Stimulated activated CD4-positive, alpha-beta T cell treated with anti-CD3 and anti-CD28 coated beads, Interleukin-4, amount 100 ng/mL, for 4 hours (primary cell): ENCODE measurements around the gene KDM7A.
A peak's percentile ranks its signal among the peaks of the same experiment; 100 is the strongest.

Experiments
- DNase-seq, 2 experiments: peaks; one replicate each; pipeline ENCODE4 v3.0.0-alpha.2; 2020

KDM7A gene

GRCh38 chr7:140081774-140082425 lies 94.9 kb downstream of the KDM7A start:
- no peak for DNase-seq

DNA sequence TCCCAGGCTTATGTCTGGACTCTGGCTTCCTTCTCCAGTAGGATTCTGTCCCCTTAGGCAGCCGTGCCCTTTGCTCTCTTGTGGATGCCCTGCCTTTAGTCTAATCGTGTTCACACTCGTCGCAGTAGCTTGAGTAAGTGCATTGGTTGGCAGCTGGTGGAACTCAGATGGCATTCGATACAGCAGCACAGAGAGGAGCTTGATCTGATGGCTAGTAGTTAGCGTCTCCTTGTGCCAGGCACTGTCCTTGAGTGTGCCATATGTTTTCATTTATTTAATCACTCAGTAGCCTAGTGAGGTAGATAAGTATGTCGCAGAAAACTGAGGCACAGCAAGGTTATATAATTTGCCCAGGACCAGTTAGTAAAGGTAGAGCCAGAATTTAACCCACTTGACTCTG lies 95.9 kb downstream of the KDM7A start:
- no peak for DNase-seq

DNA sequence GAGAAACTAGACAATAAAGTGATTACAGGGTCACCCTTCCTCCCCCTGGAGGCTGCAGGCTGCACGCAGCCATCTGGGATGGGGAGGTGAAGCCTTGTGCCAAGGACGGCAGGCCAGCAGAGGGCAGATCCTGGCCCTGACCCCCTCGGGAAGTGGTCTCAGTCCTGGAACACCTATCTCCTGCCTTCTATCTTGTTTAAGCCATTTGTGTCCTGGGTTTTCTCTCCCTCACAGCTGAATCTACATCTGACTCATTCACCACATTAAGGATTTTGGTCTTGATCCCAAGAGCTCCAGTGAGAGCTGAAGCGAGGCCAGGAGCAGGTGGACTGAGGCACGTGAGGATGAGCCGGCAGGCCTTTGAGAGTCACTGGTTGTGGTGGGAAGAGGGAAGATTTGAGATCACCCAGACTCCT lies 97.7 kb downstream of the KDM7A start:
- DNase-seq = no peak

- no peak for DNase-seq
Observed at GRCh38 chr7:140078392-140078791, 98.4 kb downstream of the KDM7A start.

DNA sequence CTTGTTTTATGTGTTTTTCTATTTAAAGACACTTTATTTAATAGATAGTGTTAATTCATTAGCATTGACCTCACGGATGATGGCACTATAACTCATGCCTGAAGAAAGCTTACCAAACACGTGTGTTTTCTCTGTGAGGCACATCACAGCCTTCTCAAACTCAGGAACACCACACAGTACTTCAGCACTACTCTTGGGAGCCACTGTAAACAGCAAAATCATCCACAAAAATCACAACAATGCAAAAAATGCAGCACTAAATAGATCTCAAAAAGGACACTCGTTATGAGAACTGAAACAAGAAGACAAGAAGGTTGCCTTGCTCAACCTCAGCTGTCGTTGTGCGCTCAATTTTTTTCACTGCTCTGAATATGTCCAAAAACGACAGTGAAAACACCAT lies 102.0 kb downstream of the KDM7A start:
- DNase-seq = no peak

DNA sequence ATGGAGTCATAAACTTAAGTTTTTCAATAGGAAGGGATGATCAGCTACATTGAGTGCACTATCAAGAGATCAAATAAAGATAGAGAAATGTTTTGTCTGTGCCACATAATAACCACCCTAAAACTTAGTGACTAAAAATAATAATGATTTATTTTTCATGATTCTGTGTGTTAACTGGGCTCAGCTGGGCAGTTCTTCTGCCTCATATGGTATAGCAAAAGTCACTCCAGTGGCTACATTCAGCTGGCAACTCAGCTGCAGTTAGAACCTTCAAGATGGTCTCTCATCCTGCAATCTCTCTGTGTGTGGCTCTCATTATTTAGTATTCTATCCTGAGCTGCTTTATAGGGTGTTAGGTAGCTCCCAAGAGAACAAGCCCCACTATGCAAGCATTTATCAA lies 106.2 kb downstream of the KDM7A start:
- no peak for DNase-seq

DNA sequence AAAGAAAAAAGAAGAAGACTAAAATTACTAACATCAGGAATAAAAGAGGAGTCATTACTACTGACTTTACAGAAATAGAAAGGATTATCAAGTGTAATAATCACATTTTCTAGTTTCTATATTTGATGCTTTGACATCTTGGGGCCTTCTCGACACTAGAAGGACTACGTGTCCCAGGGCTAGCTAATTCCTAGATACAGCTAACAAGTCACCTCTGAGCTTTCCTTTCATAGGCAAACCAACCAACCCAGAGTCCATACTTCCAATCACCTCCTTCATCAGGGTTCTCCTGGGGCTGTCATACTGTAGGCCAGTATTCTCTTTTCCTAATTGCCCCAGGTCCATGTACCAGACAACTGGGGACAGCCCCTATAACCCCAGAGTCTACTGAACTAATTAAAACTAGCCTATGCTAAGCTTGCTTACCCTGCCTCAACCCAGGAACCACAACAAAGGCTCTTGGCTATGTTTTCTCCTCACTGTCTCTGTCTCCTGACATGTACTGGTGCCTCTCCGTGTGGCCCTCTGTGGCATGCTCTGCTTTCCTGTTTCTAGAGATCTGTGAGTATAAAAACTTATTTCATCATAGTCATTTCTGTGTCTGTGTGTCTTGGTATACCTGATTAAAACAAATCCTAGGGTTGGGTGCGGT lies 107.4 kb downstream of the KDM7A start:
- DNase-seq = no peak

GRCh38 chr7:140068033-140068432 lies 108.8 kb downstream of the KDM7A start:
- DNase-seq = no peak

DNA sequence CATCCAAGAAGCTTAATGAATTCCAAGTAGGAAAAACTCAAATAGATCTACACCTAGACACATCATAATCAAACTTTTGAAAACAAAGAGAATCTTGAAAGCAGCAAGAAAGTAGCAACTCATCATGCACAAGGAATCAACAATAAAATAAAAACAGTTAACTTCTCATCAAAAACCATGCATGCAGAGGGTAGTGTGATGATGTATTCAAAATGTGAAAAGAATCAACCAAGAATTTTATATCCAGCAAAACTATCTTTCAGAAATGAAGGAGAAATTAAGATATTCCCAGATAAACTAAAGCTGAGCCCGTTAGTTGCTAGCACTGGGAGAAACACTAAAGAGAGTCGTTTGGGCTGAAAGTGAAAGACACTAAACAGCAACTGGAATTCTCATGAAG lies 109.7 kb downstream of the KDM7A start:
- DNase-seq = no peak

- DNase-seq = peak; percentile 78 to 86
Observed at GRCh38 chr7:140062528-140063299, 114.1 kb downstream of the KDM7A start, which contains the start of gene PARP12. Gene PARP12, minus strand, starts transcription at chr7:140062951. Its CDS starts 104 bp downstream, at chr7:140062847.

- DNase-seq = peak; percentile 41 to 63
Observed at GRCh38 chr7:140062118-140062527, 114.7 kb downstream of the KDM7A start.

GRCh38 chr7:140061607-140061930 lies 115.2 kb downstream of the KDM7A start:
- DNase-seq = no peak

DNA sequence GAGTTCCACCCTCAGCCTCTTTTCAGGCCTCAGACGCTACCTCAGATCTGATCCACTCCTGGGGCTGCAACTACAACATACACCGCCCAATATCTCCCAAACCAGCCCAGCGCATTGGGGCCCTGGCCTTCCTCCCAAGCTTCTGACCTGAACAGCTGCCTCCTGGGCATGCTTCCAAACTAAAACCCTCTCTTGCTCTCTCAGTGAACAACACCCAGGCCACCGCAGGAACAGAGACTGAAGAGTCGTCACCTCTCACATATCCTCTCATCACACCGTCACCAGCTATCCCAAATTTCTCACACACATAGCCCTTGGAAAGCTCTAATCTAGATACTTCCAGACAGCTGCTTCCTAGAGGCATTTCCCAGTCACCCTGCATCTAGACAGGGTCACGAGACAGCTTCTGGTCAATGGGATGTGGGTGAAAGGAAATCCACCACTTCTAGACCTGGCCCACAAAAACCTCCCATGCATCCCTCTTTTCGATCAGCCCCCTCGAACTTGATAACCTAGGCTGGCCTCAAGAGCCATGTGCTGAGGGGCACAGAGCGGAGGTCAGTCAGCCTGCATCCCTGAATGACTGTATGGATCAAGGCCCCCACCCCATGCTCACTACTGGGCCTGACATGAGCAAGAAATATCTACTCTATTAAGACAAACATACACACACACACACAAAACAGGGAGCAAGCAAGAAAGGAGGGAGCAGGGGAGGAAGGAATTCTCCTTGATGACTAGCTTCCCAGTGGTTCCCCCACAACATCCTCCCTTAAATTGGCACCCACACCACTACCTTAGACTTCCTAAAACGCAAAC lies 115.8 kb downstream of the KDM7A start:
- DNase-seq = no peak

- no peak for DNase-seq
Observed at GRCh38 chr7:140060243-140060630, 116.5 kb downstream of the KDM7A start.

DNA sequence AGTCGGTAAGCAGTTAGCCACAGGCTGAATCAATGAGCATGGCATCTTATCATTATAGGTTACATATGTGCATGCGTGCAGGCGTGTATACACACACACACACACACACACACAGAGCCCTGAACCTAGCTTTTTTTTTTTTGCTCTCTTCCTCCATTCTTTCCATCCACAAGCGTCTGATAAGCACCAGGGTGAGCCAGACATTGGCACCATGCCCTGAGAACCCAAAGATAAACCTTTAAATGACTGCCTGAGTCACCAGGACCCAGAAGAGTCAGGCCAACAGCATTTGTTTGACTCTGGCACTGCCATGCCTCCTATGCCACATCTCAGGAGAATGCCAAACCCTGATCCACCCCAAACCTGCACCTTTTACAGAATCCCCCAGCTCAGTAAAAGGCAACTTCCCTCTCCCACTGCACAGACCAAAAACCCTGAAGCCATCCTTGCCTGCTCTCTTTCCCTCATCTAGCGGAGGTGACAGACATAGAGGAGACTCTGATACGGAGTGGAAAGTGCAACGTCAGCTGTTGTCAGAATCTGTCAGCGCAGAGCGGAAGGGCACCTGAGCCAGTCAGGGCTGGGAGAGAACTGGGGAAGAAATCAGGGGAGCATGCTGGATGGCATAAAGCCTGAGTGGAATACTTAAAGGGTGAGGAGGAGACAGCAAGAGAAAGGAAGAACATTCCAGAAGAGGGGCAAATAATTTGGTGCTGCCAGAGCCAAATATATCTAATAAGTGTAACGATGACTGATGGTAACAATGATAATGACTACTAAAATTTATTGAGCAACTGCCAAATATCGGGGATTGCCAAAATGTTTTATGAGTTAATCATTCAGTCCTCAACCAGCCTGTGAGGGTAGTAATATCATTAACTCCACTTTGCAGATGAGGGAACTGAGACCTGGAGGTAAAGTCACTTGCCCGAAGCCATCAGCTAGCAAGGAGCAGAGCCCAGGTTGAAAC lies 117.2 kb downstream of the KDM7A start:
- DNase-seq = peak; percentile 28 to 68

- no peak for DNase-seq
Observed at GRCh38 chr7:140058517-140058916, 118.3 kb downstream of the KDM7A start.

DNA sequence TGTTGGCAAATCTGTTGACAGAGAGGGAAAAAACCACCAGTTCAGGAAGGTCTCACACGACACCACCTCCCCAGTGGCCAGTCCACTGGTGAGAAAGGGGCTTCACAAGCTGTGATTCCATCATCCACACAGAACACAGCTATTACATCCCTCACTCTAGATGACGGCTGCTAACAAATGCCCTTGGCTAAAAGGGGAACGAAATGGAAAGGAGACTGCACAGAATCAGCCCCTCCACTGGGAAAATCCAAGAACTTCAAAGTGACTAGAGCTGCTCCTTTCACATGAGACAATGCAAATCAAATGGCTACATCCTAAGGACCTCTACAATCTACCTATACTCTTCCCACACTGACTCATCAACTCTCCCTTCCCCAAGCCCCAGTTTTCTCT lies 119.6 kb downstream of the KDM7A start:
- DNase-seq = no peak

DNA sequence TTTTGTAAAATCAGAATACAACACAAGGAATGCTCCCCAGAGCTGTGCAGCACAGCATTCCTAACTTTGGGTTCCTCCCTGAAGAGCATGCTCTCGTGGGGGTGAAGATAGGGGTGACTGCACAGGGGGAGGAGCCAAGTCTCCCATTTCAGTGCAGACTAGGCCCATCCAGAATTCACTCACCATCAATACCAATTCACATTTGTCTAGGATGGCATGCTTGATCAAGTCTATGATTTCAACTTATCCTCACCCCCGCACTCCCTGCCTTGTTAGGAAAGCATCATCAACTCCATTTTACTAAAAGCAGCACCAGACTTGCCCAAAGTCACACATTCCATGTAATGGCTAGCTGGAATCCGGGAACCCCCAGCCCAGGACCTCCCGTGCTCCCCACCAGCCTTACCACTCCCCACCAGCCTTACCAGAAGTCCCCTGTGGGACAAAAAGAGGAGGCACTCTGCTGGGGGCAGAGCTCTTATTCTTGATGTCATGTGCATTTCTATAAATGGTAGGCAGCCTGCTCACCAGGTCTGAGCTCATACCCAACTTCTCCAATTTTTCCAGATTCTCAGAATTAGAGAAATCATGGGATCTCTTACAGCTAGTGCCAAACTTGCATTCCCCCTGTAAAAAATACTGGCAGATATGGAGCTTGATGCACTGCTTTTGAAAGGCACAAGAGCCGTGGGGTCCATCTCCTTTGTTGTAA lies 120.2 kb downstream of the KDM7A start:
- DNase-seq = no peak

DNA sequence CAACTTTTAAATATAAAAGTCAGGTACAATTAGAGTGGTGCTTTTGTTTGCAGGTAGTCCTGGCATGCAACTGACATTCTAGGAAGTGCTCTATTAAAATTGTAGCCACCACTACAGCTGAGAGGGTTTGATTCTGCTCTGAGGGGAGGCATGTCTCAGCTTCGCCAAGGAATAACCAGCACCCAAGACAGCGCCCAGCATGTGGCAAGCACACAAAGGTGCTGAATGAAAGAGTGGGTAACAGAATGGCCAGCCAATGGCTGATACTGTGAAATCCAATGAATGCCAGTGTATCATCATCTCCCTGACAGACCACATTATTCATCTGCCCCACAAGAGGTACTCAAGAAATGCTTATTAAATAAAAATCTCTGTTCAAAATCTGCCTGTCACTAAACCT lies 121.0 kb downstream of the KDM7A start:
- DNase-seq = no peak

GRCh38 chr7:140054751-140055150 lies 122.0 kb downstream of the KDM7A start:
- no peak for DNase-seq

DNA sequence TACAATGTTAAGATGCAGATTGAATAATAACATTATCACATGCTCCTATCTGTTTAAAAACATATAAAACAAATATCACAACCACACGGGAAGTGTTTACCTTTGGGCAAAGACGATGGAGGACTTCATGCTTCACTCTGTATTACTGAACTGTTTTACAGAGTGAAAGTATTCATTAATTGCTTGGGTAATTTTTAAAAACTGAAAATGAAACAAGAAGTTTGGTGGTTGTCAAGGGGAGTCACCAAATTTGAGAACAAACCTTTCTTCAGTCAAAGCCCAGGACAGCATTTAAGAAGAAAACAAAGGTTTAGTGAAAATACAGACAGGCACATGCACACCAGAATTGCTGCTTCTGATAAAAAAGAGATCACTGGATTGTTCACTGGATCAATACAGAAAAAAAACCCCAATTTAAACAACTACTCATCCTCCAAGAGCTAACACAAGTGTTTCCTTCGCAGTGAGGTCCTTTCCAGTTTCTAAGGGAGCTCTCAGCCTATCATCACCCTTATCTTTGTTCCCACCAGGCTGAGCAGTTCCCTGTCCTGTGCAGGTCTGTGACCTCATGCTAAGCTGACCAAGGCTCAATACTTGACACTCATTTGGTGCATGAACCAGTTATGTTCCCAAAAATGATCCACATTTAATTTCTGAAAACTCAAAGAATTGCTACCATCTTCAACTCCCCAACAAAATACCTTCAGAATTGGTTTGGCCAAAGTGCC lies 122.8 kb downstream of the KDM7A start:
- DNase-seq = no peak
